ENCODE measurements around the gene COLQ.
"Not testable (repeated sequence)": the region's sequence is repeated elsewhere in the genome, so short reads cannot be mapped to it uniquely, and the experiment has no call there.

The COLQ gene

DNA sequence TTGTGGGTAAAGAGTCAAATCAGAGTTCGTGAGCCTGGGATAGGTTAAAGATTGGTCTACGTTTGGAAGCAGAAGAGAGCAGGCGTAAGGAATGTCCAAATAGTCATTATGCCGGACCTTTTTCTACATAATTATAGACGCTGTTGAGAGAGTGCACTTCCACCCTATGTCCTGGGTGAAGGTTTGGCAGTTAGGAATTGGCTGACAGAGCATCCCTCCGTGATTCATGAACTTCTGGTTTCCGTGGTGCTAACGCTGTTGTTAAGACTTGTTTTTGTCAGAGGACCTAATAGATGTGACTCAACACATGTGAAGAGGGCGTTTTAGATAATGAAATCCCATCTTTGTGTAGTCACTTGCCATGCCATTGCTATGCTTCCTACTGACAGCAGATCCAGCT lies 93.0 kb downstream of the COLQ start:
- H3K4me1 ChIP-seq (ENCODE audit: control insufficient read depth, insufficient read depth, low read length): peaks cover 3% of the 10 kb centered on the region
- H3K9ac ChIP-seq (ENCODE audit: low read length): peak overlapping the region; percentile 97
- peak overlapping the region; percentile 99 for H3K4me3 ChIP-seq (ENCODE audit: low read length)
- no peaks in the 10 kb centered on the region for H3K27me3 ChIP-seq (ENCODE audit: control insufficient read depth, insufficient read depth, low read length)
- H3K36me3 ChIP-seq (ENCODE audit: control insufficient read depth, insufficient read depth, low read length): no peaks in the 10 kb centered on the region
- H3K9me3 ChIP-seq (ENCODE audit: control insufficient read depth, low read length): no peaks in the 10 kb centered on the region

DNA sequence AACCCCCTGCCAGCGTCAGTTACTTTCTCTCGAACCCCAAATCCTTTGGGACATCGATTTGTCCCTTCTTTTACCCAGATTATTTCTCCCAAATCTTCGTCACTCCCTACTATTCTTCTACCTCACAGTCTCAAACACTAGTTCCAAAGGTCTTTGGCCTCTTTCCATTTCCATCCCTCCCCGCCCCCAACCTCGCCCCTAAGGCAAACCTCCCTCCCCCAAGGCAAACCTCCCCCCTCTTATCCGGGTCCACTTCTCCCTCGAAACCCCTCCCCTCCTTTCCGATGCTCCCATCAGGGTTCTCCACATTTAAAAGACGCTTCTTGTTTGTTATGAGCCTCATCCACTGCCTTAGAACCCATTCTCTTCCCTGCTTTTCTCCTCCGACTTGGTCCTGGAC lies 93.5 kb downstream of the COLQ start:
- H3K9me3 ChIP-seq (ENCODE audit: control insufficient read depth, low read length): no peaks in the 10 kb centered on the region
- peak overlapping the region; percentile 99 for H3K4me3 ChIP-seq (ENCODE audit: low read length)
- H3K36me3 ChIP-seq (ENCODE audit: control insufficient read depth, insufficient read depth, low read length): no peaks in the 10 kb centered on the region
- H3K4me1 ChIP-seq (ENCODE audit: control insufficient read depth, insufficient read depth, low read length): peaks cover 3% of the 10 kb centered on the region
- peak overlapping the region; percentile 97 for H3K9ac ChIP-seq (ENCODE audit: low read length)
- H3K27me3 ChIP-seq (ENCODE audit: control insufficient read depth, insufficient read depth, low read length): no peaks in the 10 kb centered on the region

DNA sequence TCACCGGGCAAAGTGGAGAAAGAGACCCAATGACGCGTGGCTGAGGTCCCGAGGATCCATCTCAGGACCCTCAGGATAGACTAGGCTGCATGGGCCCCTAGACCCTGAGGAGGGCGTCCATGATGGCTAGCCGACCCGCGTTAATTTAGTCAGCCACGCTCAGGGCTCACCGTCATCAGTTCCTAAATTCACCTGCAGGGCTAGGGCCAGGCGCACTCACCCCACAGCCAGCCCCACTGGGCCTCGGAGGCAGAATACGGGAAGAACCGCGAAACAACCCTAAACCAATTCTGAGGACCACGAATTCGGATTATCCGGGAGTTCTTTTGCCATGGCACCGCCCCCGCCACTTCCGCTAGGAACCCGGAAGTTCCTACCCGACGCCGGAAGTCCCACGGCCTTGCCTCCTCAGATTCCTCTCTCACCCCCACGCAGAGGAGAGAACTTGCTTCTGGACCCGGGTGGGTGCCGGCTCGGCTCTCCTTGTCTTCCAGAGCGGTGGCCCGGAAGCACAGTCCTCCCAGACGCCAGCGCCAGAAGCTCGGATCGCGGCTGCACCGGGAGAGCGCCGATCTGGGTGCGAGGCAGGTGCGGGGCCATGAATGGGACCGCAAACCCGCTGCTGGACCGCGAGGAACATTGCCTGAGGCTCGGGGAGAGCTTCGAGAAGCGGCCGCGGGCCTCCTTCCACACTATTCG lies 94.2 kb downstream of the COLQ start, which contains the start of the genes EAF1 and METTL6:
TSS of gene EAF1 (plus strand) at position 417 of the 699 bp plus-strand sequence. CDS start at position 599, 182 bp downstream.
TSS of gene METTL6 (minus strand) at position 363 of the 699 bp plus-strand sequence. CDS start 1,033 bp downstream, outside the sequence.
- Histone ChIP-seq H3K9me3 (ENCODE audit: control insufficient read depth, low read length) (no peaks in the 10 kb centered on the region), H3K9ac (ENCODE audit: low read length) (peak within 1 kb of the TSS; percentile 97), H3K36me3 (ENCODE audit: control insufficient read depth, insufficient read depth, low read length) (no peaks in the 10 kb centered on the region), H3K27me3 (ENCODE audit: control insufficient read depth, insufficient read depth, low read length) (no peaks in the 10 kb centered on the region), H3K4me1 (ENCODE audit: control insufficient read depth, insufficient read depth, low read length) (peaks cover 3% of the 10 kb centered on the region), H3K4me3 (ENCODE audit: low read length) (peak within 1 kb of the TSS; percentile 99)

- H3K9me3 ChIP-seq (ENCODE audit: control insufficient read depth, low read length): no peaks in the 10 kb centered on the region
- peak overlapping the region; percentile 99 for H3K4me3 ChIP-seq (ENCODE audit: low read length)
- H3K27me3 ChIP-seq (ENCODE audit: control insufficient read depth, insufficient read depth, low read length): no peaks in the 10 kb centered on the region
- H3K4me1 ChIP-seq (ENCODE audit: control insufficient read depth, insufficient read depth, low read length): peaks cover 3% of the 10 kb centered on the region
- H3K9ac ChIP-seq (ENCODE audit: low read length): peak overlapping the region; percentile 97
- no peaks in the 10 kb centered on the region for H3K36me3 ChIP-seq (ENCODE audit: control insufficient read depth, insufficient read depth, low read length)
Observed at GRCh38 chr3:15426579-15427118, 94.9 kb downstream of the COLQ start.

DNA sequence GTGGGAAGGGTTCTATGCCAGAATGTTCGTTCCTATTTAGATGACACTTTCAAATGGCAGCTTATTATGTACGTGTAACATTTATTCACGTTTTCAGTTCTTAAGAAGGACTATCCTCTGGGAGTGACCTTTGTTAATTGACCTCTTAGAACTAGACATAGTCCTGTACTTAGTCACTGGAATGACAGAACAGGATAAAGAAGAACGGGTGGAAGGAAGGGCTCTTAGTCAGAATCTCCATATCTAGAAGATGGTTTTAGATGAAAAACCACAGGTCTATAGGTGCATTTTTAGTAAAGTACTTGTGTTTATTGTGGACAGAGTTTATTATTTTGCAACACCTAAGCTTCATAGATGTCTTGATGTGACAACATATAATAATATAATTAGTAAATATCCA lies 100.6 kb downstream of the COLQ start:
- H3K4me3 ChIP-seq (ENCODE audit: low read length): no peak overlapping the region
- H3K9me3 ChIP-seq (ENCODE audit: control insufficient read depth, low read length): no peaks in the 10 kb centered on the region
- H3K27me3 ChIP-seq (ENCODE audit: control insufficient read depth, insufficient read depth, low read length): no peaks in the 10 kb centered on the region
- no peak overlapping the region for H3K9ac ChIP-seq (ENCODE audit: low read length)
- no peaks in the 10 kb centered on the region for H3K4me1 ChIP-seq (ENCODE audit: control insufficient read depth, insufficient read depth, low read length)
- no peaks in the 10 kb centered on the region for H3K36me3 ChIP-seq (ENCODE audit: control insufficient read depth, insufficient read depth, low read length)

- not testable (repeated sequence) for H3K4me3 ChIP-seq (ENCODE audit: low read length); H3K4me1 ChIP-seq (ENCODE audit: control insufficient read depth, insufficient read depth, low read length); H3K27me3 ChIP-seq (ENCODE audit: control insufficient read depth, insufficient read depth, low read length); H3K36me3 ChIP-seq (ENCODE audit: control insufficient read depth, insufficient read depth, low read length); H3K9ac ChIP-seq (ENCODE audit: low read length); H3K9me3 ChIP-seq (ENCODE audit: control insufficient read depth, low read length)
Observed at GRCh38 chr3:15410966-15411365, 110.5 kb downstream of the COLQ start.

DNA sequence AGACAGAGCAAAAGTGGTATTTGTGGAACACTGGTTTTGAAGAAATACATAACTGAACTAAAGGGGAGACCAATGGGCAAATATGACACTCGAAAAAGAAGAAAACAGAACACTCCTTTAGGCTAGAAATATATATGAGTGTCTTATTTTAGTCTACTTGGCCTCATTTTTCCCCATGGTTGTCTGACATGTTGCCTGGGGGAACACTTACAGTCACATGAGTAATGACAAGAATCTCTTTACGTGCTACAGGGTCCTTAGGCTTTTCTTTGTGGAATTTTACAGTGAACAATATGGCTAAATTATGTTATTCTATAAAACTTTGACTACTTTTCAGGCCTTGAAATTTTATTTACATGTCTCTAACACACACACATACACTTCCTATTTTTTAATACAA lies 111.7 kb downstream of the COLQ start:
- Histone ChIP-seq H3K4me1 (ENCODE audit: control insufficient read depth, insufficient read depth, low read length) (no peaks in the 10 kb centered on the region), H3K36me3 (ENCODE audit: control insufficient read depth, insufficient read depth, low read length) (no peaks in the 10 kb centered on the region), H3K4me3 (ENCODE audit: low read length) (no peak overlapping the region), H3K9ac (ENCODE audit: low read length) (no peak overlapping the region), H3K9me3 (ENCODE audit: control insufficient read depth, low read length) (no peaks in the 10 kb centered on the region), H3K27me3 (ENCODE audit: control insufficient read depth, insufficient read depth, low read length) (no peaks in the 10 kb centered on the region)

GRCh38 chr3:15409239-15409638 lies 112.3 kb downstream of the COLQ start:
- no peaks in the 10 kb centered on the region for H3K27me3 ChIP-seq (ENCODE audit: control insufficient read depth, insufficient read depth, low read length)

GRCh38 chr3:15405448-15406050 lies 116.0 kb downstream of the COLQ start:
- Histone ChIP-seq H3K27me3 (ENCODE audit: control insufficient read depth, insufficient read depth, low read length) (no peaks in the 10 kb centered on the region), H3K9ac (ENCODE audit: low read length) (no peak overlapping the region), H3K9me3 (ENCODE audit: control insufficient read depth, low read length) (no peaks in the 10 kb centered on the region), H3K4me1 (ENCODE audit: control insufficient read depth, insufficient read depth, low read length) (no peaks in the 10 kb centered on the region), H3K4me3 (ENCODE audit: low read length) (no peak overlapping the region), H3K36me3 (ENCODE audit: control insufficient read depth, insufficient read depth, low read length) (no peaks in the 10 kb centered on the region)

More at GRCh38 chr3:15409239-15409638, 112.3 kb downstream of the COLQ start:
- H3K9ac ChIP-seq (ENCODE audit: low read length): no peak overlapping the region
- no peak overlapping the region for H3K4me3 ChIP-seq (ENCODE audit: low read length)
- no peaks in the 10 kb centered on the region for H3K4me1 ChIP-seq (ENCODE audit: control insufficient read depth, insufficient read depth, low read length)
- H3K36me3 ChIP-seq (ENCODE audit: control insufficient read depth, insufficient read depth, low read length): no peaks in the 10 kb centered on the region
- H3K9me3 ChIP-seq (ENCODE audit: control insufficient read depth, low read length): no peaks in the 10 kb centered on the region

DNA sequence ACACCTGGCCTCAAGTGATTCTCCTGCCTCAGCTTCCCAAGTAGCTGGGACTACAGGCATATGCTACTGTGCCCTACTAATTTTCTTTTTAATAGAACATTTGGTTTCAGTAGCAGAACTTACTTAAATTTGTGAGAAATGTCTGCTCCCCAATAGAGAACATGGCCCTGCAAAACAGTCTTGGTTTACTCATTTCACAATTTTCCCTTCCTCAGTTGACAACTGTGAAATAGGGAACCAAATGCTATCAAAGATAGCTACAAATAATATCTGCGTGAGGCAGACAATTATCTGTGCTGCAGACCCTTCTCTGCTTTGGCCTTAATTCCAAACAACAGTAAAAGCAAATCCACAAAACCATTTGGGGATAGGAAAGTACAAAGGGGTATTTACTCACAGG lies 116.7 kb downstream of the COLQ start:
- H3K4me3 ChIP-seq (ENCODE audit: low read length): no peak overlapping the region
- no peaks in the 10 kb centered on the region for H3K9me3 ChIP-seq (ENCODE audit: control insufficient read depth, low read length)
- H3K27me3 ChIP-seq (ENCODE audit: control insufficient read depth, insufficient read depth, low read length): no peaks in the 10 kb centered on the region
- no peak overlapping the region for H3K9ac ChIP-seq (ENCODE audit: low read length)
- no peaks in the 10 kb centered on the region for H3K4me1 ChIP-seq (ENCODE audit: control insufficient read depth, insufficient read depth, low read length)
- H3K36me3 ChIP-seq (ENCODE audit: control insufficient read depth, insufficient read depth, low read length): no peaks in the 10 kb centered on the region

DNA sequence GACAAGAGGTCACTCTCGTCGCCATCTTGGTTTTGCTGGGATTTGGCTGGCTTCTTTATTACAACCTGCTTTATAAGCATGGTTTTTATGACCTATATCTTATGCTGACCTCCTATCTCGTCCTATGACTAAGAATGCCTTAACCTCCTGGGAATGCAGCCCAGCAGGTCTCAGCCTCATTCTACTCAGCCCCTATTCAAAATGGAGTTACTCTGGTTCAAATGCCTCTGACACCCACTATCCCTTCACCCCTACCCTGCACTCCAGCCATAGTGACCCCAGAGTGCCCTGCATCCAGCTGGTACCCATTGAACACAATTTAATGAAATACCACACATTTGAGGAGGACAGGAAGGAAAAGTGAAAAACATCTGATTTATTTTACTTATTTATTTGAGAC lies 117.5 kb downstream of the COLQ start:
- Histone ChIP-seq H3K4me3 (ENCODE audit: low read length) (no peak overlapping the region), H3K9me3 (ENCODE audit: control insufficient read depth, low read length) (no peaks in the 10 kb centered on the region), H3K36me3 (ENCODE audit: control insufficient read depth, insufficient read depth, low read length) (no peaks in the 10 kb centered on the region), H3K9ac (ENCODE audit: low read length) (no peak overlapping the region), H3K27me3 (ENCODE audit: control insufficient read depth, insufficient read depth, low read length) (no peaks in the 10 kb centered on the region), H3K4me1 (ENCODE audit: control insufficient read depth, insufficient read depth, low read length) (no peaks in the 10 kb centered on the region)

DNA sequence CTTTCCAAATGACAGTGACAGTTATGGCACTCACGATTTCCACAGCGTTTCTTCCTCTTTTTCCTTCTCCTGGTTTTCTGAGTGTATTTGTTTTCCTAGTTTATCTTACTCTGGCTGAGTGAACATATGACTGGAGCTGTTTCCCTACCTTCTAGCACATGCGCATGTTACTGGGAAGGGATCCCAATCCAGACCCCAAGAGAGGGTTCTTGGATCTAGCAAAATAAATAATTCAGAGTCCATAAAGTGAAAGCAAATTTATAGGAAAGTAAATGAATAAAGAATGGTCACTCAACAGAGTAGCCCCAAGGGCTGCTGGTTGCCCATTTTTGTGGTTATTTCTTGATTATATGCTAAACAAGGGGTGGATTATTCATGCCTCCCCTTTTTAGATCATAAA lies 118.0 kb downstream of the COLQ start:
- Histone ChIP-seq H3K27me3 (ENCODE audit: control insufficient read depth, insufficient read depth, low read length) (no peaks in the 10 kb centered on the region), H3K36me3 (ENCODE audit: control insufficient read depth, insufficient read depth, low read length) (no peaks in the 10 kb centered on the region), H3K4me3 (ENCODE audit: low read length) (no peak overlapping the region), H3K4me1 (ENCODE audit: control insufficient read depth, insufficient read depth, low read length) (no peaks in the 10 kb centered on the region), H3K9ac (ENCODE audit: low read length) (no peak overlapping the region), H3K9me3 (ENCODE audit: control insufficient read depth, low read length) (no peaks in the 10 kb centered on the region)
